Measurements from ENCODE around the gene SLC16A3.

The SLC16A3 gene

DNA sequence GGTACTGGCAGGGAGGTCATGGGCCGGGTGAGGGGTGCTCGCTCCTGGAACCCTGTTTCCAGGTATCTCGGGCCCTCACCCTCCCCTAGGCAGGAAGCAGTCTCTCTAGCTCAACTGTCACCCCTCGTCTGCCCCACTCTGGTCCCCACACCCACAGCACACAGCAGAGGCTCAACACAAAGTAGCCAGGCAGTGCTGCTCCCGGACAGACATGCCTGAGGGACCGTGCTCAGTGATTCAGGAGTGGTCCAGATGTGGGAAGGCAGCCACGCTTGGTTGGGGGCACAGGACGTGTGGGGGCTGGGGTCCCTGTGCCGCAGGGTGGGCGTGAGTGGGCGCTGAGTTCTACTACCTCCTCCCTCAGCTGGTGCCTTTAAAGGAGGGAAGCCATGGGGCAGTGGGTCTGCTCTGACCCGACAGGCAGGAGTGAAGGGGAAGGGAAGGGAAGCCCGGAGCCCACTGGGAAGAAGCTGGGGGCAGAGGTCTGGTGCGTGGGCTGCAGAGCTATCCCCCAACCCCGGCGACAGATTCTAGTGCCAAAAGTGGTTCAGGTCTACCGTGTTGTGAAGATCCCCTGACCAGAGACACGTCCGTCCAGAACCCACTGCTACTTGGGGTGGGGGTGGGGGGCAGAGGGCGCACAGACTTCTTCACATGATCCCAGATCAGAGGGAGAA is 11.8 kb downstream of the SLC16A3 start:
- Mint-ChIP-seq H3K36me3 (ENCODE audit: low read depth) (peaks cover 30% of the 10 kb centered on the region), H3K4me1 (peaks cover 62% of the 10 kb centered on the region), H3K4me3 (peak overlapping the region in 2 of 3 experiments; percentile 22 to 52), H3K9me3 (no peaks in the 10 kb centered on the region), H3K27ac (peak overlapping the region; percentile 74 to 90 (median 77)), H3K27me3 (ENCODE audit: low read depth) (peaks cover 5% of the 10 kb centered on the region)
- TF ChIP-seq, protein P1, sequence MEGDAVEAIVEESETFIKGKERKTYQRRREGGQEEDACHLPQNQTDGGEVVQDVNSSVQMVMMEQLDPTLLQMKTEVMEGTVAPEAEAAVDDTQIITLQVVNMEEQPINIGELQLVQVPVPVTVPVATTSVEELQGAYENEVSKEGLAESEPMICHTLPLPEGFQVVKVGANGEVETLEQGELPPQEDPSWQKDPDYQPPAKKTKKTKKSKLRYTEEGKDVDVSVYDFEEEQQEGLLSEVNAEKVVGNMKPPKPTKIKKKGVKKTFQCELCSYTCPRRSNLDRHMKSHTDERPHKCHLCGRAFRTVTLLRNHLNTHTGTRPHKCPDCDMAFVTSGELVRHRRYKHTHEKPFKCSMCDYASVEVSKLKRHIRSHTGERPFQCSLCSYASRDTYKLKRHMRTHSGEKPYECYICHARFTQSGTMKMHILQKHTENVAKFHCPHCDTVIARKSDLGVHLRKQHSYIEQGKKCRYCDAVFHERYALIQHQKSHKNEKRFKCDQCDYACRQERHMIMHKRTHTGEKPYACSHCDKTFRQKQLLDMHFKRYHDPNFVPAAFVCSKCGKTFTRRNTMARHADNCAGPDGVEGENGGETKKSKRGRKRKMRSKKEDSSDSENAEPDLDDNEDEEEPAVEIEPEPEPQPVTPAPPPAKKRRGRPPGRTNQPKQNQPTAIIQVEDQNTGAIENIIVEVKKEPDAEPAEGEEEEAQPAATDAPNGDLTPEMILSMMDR (IDR thresholded peaks at IDR 0.05; ENCODE audit: unreplicated experiment in 3 of 3): no peak

DNA sequence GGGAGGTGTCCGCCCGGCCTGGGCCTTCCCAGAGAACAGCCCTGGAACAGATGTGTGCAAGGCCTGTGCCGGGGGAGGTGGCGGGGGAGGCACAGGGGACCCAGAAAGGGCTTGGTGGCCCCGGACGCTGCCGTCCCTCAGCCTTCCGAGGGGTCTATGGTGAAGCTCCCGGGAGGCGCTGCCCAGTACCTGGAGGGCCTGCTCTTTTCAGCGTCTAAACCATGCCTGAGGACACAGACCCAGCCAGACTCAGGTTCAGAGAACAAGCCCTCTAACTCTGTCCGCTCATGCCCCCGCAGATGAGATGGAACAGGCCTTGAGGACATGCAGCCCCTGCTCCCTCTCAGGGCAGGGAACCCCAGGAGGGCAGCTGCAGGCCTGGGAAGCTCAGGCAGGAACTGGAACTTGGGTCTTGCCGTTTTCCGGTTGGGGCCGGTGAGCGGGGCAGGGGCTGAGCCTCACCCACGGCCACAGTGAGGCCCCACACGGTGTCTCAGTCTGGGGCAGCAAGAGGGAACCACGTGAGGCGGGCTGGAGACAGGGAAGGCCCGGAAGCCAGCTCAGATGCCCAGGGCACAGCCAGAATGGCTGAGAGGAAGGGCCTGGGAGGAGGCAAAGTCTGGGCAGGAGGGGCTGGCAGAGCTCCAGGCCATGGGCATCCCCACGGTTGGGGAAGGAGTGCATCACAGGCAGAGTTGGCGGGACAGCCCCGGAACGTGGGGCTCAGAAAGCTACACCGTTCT is 12.5 kb downstream of the SLC16A3 start:
- H3K4me1 Mint-ChIP-seq: peaks cover 55% of the 10 kb centered on the region
- peaks cover 33% of the 10 kb centered on the region for H3K36me3 Mint-ChIP-seq (ENCODE audit: low read depth)
- peak overlapping the region in 1 of 3 experiments; percentile 27 for H3K4me3 Mint-ChIP-seq
- H3K27me3 Mint-ChIP-seq (ENCODE audit: low read depth): peaks cover 5% of the 10 kb centered on the region
- no peaks in the 10 kb centered on the region for H3K9me3 Mint-ChIP-seq
- TF ChIP-seq, protein P1 (IDR thresholded peaks at IDR 0.05; ENCODE audit: unreplicated experiment in 3 of 3): no peak
- H3K27ac Mint-ChIP-seq: peak overlapping the region; percentile 70 to 90 (median 74)

DNA sequence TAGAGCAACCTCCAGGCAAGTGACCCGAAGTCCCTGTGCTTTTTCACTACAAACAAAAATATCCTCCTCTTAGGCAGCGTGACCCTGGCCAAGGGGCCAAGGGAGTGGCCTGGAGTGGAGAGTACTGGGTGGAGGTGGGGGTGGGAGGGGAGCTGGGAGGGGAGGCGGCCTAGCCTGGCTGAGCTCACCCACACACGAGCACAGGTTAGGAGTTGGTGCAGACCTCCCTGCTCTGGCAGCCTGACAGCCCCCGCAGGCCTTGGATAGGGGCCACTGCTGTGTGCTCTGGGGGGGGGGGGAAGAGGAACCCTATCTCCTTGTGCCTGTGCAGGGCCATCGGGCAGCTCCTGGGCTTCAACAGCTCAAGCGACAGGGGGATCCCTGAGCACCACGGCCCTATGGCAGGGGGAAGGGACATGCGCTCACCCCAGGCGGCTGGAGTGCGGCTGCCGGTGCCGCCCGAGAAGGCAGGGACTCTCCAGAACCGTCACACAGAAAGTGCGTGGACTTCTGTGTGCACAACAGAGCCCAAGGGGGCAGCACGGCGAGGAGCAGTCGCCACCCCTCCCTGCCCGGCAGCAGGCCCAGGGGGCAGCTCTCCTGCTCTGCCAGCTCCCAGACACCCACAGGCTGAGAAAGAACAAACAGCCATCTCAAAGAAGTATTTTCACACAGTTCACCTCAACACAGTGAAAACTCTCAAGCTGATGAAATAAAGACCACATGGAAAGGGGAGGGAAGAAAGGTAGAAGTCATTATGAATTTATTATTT is 13.3 kb downstream of the SLC16A3 start:
- TF ChIP-seq, protein P1 (IDR thresholded peaks at IDR 0.05; ENCODE audit: unreplicated experiment in 3 of 3): no peak
- Mint-ChIP-seq H3K27me3 (ENCODE audit: low read depth) (peaks cover 5% of the 10 kb centered on the region), H3K4me3 (peak overlapping the region in 1 of 3 experiments; percentile 27), H3K27ac (peak overlapping the region; percentile 70 to 90 (median 74)), H3K4me1 (peaks cover 55% of the 10 kb centered on the region), H3K36me3 (ENCODE audit: low read depth) (peaks cover 36% of the 10 kb centered on the region), H3K9me3 (no peaks in the 10 kb centered on the region)

DNA sequence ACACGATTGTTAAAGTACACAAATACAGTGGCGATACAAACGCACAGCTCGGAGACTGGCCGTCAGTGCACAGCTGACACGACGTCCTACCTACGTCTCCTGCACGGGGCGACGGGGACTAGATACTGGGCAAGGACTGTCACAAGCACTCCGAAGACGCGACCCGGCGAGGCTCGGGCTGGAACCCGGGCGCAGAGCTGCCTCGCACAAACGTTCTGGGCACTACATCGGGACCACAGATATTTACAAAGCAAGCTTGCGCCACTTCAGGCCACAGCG is 13.8 kb downstream of the SLC16A3 start:
- Mint-ChIP-seq H3K36me3 (ENCODE audit: low read depth) (peaks cover 37% of the 10 kb centered on the region), H3K9me3 (no peaks in the 10 kb centered on the region), H3K27me3 (ENCODE audit: low read depth) (peaks cover 5% of the 10 kb centered on the region), H3K27ac (peak overlapping the region; percentile 42 to 90 (median 74)), H3K4me1 (peaks cover 52% of the 10 kb centered on the region), H3K4me3 (no peak overlapping the region)
- TF ChIP-seq, protein P1 (IDR thresholded peaks at IDR 0.05; ENCODE audit: unreplicated experiment in 3 of 3): no peak

DNA sequence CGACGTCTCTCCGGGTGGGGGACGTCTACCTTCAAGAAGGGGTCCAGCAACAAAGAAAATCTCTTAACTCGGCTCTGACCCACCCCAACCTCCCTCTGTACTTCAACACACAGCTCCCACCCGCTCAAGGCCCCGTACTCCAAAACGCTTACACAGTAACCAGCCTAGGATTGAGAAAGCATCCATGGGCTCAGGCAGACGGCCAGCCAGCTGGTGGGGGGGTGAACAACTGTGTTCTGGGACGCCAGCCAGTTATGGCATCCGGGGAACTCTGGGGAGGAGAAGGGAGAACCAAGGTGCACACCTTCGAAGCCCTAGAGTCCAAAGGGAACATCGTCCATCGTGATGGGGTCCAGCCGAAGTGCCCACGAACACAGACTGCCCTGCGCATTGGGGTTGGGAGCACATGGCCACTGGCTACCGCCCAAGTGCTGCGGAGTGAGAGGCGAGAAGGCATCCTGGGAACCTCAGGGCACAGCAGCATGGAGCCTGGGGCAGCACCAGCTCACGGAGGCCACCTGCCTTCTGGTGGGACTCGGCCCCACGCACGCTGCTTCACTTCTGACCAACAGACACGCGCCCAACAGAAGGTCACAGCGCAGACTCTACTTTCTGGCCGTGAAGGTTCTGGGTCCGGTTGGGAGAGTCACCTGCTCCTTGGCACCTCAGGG is 14.3 kb downstream of the SLC16A3 start:
- H3K9me3 Mint-ChIP-seq: no peaks in the 10 kb centered on the region
- H3K4me3 Mint-ChIP-seq: peak overlapping the region in 1 of 3 experiments; percentile 28
- H3K36me3 Mint-ChIP-seq (ENCODE audit: low read depth): peaks cover 41% of the 10 kb centered on the region
- peaks cover 5% of the 10 kb centered on the region for H3K27me3 Mint-ChIP-seq (ENCODE audit: low read depth)
- TF ChIP-seq, protein P1 (IDR thresholded peaks at IDR 0.05; ENCODE audit: unreplicated experiment in 3 of 3): no peak
- peaks cover 52% of the 10 kb centered on the region for H3K4me1 Mint-ChIP-seq
- H3K27ac Mint-ChIP-seq: peak overlapping the region; percentile 42 to 90 (median 74)
